Lung (tissue), 12 donors: ENCODE data around the gene ATP5PO. TPM values are rescaled to one million over a fixed set of nuclear protein-coding genes. Genes with fewer than 3 reads are reported as not detected.

Experiments used
- ATAC-seq: fragments of 200-7000 bp; cut with Tn5 transposase; one replicate; pipeline ENCODE4 v1.9.1; 2020; ENCODE audit warnings: moderate number of reproducible peaks; ENCODE audit not compliant: insufficient read depth, low FRiP score
- DNase-seq, 3 donors: peaks; one replicate each; pipeline ENCODE4 v3.0.0-alpha.2; 2013 to 2017
- H3K27ac ChIP-seq, 2 donors: one replicate each; pipeline ENCODE4 v1.5.1; 2013; ENCODE audit warnings: mild to moderate bottlenecking in 2 of 2, moderate library complexity in 2 of 2, control low read depth in 1 of 2, inconsistent platforms in 1 of 2, low read depth in 1 of 2, low read length in 1 of 2
- H3K27me3 ChIP-seq, 3 donors: one replicate each; pipeline ENCODE4 v1.5.1; 2013; ENCODE audit warnings: low read length in 2 of 3; ENCODE audit not compliant: control insufficient read depth in 3 of 3, insufficient read depth in 3 of 3
- H3K36me3 ChIP-seq, 4 donors: one replicate each; pipeline ENCODE4 v1.5.1; 2013; ENCODE audit warnings: low read length in 4 of 4, mild to moderate bottlenecking in 1 of 4, moderate library complexity in 1 of 4; ENCODE audit not compliant: control insufficient read depth in 4 of 4, insufficient read depth in 4 of 4
- H3K4me1 ChIP-seq, 5 donors: one replicate each; pipeline ENCODE4 v1.5.1; 2013; ENCODE audit warnings: low read length in 5 of 5, mild to moderate bottlenecking in 2 of 5, moderate library complexity in 1 of 5; ENCODE audit not compliant: control insufficient read depth in 5 of 5, insufficient read depth in 5 of 5
- H3K4me3 ChIP-seq: one replicate; pipeline ENCODE4 v1.5.1; 2013; ENCODE audit warnings: mild to moderate bottlenecking, control low read depth, moderate library complexity
- H3K9ac ChIP-seq, 2 donors: one replicate each; pipeline ENCODE4 v1.5.1; 2013; ENCODE audit warnings: low read length in 2 of 2, control low read depth in 1 of 2; ENCODE audit not compliant: insufficient read depth in 1 of 2
- H3K9me3 ChIP-seq, 4 donors: one replicate each; pipeline ENCODE4 v1.5.1; 2013; ENCODE audit warnings: low read length in 3 of 4, mild to moderate bottlenecking in 1 of 4, moderate library complexity in 1 of 4; ENCODE audit not compliant: control insufficient read depth in 4 of 4, insufficient read depth in 3 of 4
- WGBS, 2 donors: extraction: QIAGEN DNeasy Blood & Tissue Kit; methylation state at CpG; one replicate each; pipeline ENCODE4 v1.1.7; 2013; 5-methylcytosine and 5-hydroxymethylcytosine counted together
- polyA plus RNA-seq, 2 donors: library from polyadenylated mRNA; stranded (reverse); fragments of 200-250 nt; gene quantifications; one replicate each; pipeline ENCODE4 v1.2.1, GENCODE V29; 2013
- total RNA-seq, 2 donors: library from RNA; depleted of rRNA in 1 of 2; stranded (reverse); fragments of >200 nt in 1 of 2; gene quantifications; one replicate each; pipeline ENCODE4 v1.2.1, GENCODE V29; 2014 to 2021
- TF ChIP-seq, protein P1 (sequence below): IDR thresholded peaks from 2 replicates; pipeline ENCODE4 v1.5.1; 2012; ENCODE audit warnings: mild to moderate bottlenecking; ENCODE audit errors: control extremely low read depth, extremely low read depth
- donor health status: control.
- donor health status: control.
- donor health status: Bipolar disorder and iron deficiency.
- donor health status: healthy.
- donor health status: DM: yes; HTN: yes; CAD: no.

Gene ATP5PO
- total and polyA plus RNA-seq, 4 donors = 146 to 287 (median 175) TPM

DNA sequence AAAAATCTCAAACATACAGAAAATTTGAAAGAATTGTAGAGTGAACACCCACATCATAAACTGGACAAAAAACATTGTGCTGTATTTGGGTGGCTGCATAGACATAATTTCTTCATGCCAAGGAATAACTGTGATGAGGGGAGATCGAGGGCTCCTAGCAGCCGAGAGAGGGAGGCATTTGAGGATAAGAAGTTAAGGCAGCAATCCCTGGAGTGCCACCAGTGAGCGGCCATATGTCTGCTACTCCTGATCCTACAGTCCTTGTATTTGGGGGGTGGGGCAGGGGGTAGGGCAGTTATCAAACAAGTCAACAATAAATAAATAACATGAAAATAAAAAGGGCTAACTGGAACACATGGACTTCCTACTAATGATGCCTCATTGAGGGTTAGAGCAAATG is 54.5 kb downstream of the ATP5PO start:
- Histone ChIP-seq H3K4me3 (no peak overlapping the region), H3K9ac (no peak overlapping the region), H3K4me1 (no peaks in the 10 kb centered on the region), H3K9me3 (peaks cover 0 to 2% (median 0%) of the 10 kb centered on the region in 4 donors), H3K27me3 (no peaks in the 10 kb centered on the region), H3K36me3 (no peaks in the 10 kb centered on the region), H3K27ac (no peak overlapping the region)
- DNase-seq = no peak
- TF ChIP-seq, protein P1, sequence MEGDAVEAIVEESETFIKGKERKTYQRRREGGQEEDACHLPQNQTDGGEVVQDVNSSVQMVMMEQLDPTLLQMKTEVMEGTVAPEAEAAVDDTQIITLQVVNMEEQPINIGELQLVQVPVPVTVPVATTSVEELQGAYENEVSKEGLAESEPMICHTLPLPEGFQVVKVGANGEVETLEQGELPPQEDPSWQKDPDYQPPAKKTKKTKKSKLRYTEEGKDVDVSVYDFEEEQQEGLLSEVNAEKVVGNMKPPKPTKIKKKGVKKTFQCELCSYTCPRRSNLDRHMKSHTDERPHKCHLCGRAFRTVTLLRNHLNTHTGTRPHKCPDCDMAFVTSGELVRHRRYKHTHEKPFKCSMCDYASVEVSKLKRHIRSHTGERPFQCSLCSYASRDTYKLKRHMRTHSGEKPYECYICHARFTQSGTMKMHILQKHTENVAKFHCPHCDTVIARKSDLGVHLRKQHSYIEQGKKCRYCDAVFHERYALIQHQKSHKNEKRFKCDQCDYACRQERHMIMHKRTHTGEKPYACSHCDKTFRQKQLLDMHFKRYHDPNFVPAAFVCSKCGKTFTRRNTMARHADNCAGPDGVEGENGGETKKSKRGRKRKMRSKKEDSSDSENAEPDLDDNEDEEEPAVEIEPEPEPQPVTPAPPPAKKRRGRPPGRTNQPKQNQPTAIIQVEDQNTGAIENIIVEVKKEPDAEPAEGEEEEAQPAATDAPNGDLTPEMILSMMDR = no peak
- WGBS, 2 donors = 92 to 95% methylated on average over 3 of the region's 3 CpGs
- no peak for ATAC-seq

DNA sequence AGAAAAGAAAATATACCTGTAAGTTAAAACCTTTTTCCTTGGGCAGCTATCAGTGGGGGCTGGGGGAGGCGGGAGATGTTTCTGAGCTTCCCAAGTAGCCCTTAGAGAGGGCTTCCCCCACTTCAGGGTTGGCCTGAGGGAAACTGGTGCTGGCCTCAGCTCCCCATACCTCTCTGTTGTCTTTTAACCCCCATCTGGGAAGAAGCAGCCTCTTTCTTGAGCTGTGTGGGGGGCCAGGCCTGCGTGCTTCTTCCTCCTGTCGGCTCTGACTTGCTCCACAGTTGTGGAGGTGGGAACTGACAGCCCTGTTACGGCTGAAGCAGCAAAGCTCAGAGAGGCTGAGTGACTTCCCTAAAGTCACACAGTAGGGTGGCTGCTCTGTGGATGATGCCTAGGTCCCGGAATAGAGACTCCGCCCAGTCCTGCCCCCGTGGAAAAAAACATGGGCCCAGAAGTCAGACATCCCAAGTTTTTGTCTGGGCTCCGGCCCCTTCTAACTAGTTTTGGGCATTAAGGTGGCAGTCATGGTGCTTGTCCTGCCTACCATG is 55.2 kb downstream of the ATP5PO start:
- ATAC-seq = no peak
- WGBS, 2 donors = 87 to 91% methylated on average over 8 of the region's 8 CpGs
- H3K4me1 ChIP-seq = no peaks in the 10 kb centered on the region
- H3K4me3 ChIP-seq = no peak overlapping the region
- H3K9ac ChIP-seq = no peak overlapping the region
- DNase-seq = no peak
- H3K9me3 ChIP-seq = peaks cover 0 to 2% (median 0%) of the 10 kb centered on the region in 4 donors
- no peaks in the 10 kb centered on the region for H3K27me3 ChIP-seq
- H3K27ac ChIP-seq = no peak overlapping the region
- H3K36me3 ChIP-seq = no peaks in the 10 kb centered on the region
- TF ChIP-seq, protein P1 = no peak

DNA sequence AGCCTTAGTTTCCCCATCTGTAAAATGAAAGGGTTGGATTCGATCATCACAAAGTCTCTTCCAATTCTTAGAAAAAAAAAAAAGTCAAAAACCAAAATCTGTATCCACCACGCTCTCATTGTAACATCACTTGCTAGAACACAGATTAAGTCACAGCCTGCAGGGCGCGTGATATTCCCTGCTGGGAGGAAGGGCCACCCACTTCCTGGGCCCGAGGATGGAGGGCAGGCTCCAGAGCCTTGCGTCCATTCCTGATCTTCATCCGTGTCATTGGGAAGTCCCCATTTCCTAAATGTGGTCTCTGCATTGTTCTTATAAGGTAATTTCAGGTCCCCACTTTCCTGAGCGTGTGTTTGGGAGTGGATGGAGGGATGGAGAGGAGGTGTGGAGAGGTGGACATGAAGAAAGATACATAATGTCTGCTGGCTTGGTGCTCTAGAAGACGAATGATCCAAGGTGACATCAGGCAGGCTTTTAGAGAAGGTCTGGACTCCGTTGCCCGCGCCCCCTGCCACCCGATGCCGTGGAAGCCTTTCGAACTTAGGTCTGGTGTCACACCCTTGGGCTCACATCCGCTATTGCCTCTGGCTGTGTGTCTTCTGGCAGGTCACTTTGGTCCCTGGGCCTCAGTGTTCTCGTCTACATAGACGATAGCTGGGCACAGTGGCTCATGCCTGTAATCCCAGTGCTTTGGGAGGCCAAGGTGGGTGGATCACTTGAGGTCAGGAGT is 56.1 kb downstream of the ATP5PO start:
- Histone ChIP-seq H3K27me3 (no peaks in the 10 kb centered on the region), H3K36me3 (no peaks in the 10 kb centered on the region), H3K4me3 (no peak overlapping the region), H3K27ac (no peak overlapping the region), H3K9ac (no peak overlapping the region), H3K9me3 (peaks cover 0 to 2% (median 0%) of the 10 kb centered on the region in 4 donors), H3K4me1 (no peaks in the 10 kb centered on the region)
- DNase-seq = no peak
- no peak for ATAC-seq
- TF ChIP-seq, protein P1 = no peak
- 95 to 96% methylated on average over 18 of the region's 18 CpGs for WGBS, 2 donors
